H1 (cell line): ENCODE results near the gene FKBP1A. TPM values are rescaled to one million over a fixed set of nuclear protein-coding genes. Genes with fewer than 3 reads are reported as not detected.

Source experiments
- CTCF ChIA-PET: fragments of 300-600 bp; sonication (Branson Sonifier 250); formaldehyde crosslinking; loops from one replicate; lab custom pipeline; 2021; ENCODE audit not compliant: partially characterized antibody; lab: Charles Lee
- POLR2A ChIA-PET: fragments of 300-600 bp; sonication (Branson Sonifier 250); formaldehyde crosslinking; loops from one replicate; lab custom pipeline; 2021; ENCODE audit warnings: inconsistent platforms; ENCODE audit not compliant: partially characterized antibody; lab: Charles Lee
- DNase-seq, 2 experiments: peaks; one replicate each; pipeline versions ENCODE4 v3.0.0 to v3.0.0-alpha.2; 2010 to 2022; ENCODE audit warnings: low spot score in 2 of 2, low read depth in 1 of 2, mixed read lengths in 1 of 2
- FAIRE-seq: peaks from 2 replicates; lab custom pipeline; 2011; peaks lifted over from hg19 to GRCh38; lab: Jason Lieb, UNC
- H2AFZ ChIP-seq: 2 replicates; pipeline ENCODE4 v1.8.1; 2012; ENCODE audit warnings: low read length, inconsistent platforms
- H2AK5ac ChIP-seq: 2 replicates; pipeline ENCODE4 v1.6.1; 2013; ENCODE audit warnings: low read depth, low read length
- H2BK120ac ChIP-seq: replicated peaks from 2 replicates; pipeline ENCODE3; 2013; ENCODE audit warnings: low read depth, low read length, inconsistent platforms
- H2BK12ac ChIP-seq: 2 replicates; pipeline ENCODE4 v1.6.1; 2013; ENCODE audit warnings: low read depth, low read length
- H2BK15ac ChIP-seq: 2 replicates; pipeline ENCODE4 v1.6.1; 2013; ENCODE audit warnings: low read length
- H2BK20ac ChIP-seq: 2 replicates; pipeline ENCODE4 v1.6.1; 2013; ENCODE audit warnings: low read length
- H2BK5ac ChIP-seq: 2 replicates; pipeline ENCODE4 v1.6.1; 2013; ENCODE audit warnings: low read depth, low read length
- H3K14ac ChIP-seq: 2 replicates; pipeline ENCODE4 v1.6.1; 2013; ENCODE audit warnings: inconsistent platforms; ENCODE audit not compliant: insufficient read length
- H3K18ac ChIP-seq: 2 replicates; pipeline ENCODE4 v1.6.1; 2013; ENCODE audit warnings: low read length; ENCODE audit errors: extremely low read depth
- H3K23ac ChIP-seq: 2 replicates; pipeline ENCODE4 v1.6.1; 2013; ENCODE audit warnings: inconsistent platforms; ENCODE audit not compliant: insufficient read length
- H3K23me2 ChIP-seq: 2 replicates; pipeline ENCODE4 v1.6.1; 2013; ENCODE audit warnings: low read depth, low read length
- H3K27ac ChIP-seq: 2 replicates; pipeline ENCODE4 v1.6.1; 2011; ENCODE audit warnings: low read depth, low read length, inconsistent platforms
- H3K27me3 ChIP-seq, 4 experiments: replicated peaks in 1 of 4; 1 replicate in 1 of 4; 2 replicates in 3 of 4; pipeline versions ENCODE4 v1.6.1 to v1.8.1; 2011 to 2013; ENCODE audit warnings: low read length in 3 of 4, mild to moderate bottlenecking in 3 of 4, inconsistent platforms in 2 of 4, mixed read lengths in 2 of 4, moderate library complexity in 1 of 4; ENCODE audit not compliant: control insufficient read depth in 3 of 4, insufficient read depth in 3 of 4; ENCODE audit errors: extremely low read depth in 1 of 4
- H3K36me3 ChIP-seq, 4 experiments: 2 replicates each; pipeline versions ENCODE4 v1.6.1 to v1.8.1; 2011 to 2013; ENCODE audit warnings: mild to moderate bottlenecking in 4 of 4, low read length in 3 of 4, moderate library complexity in 2 of 4, control low read depth in 1 of 4, inconsistent platforms in 1 of 4; ENCODE audit not compliant: insufficient read depth in 4 of 4, control insufficient read depth in 2 of 4
- H3K4ac ChIP-seq: replicated peaks from 2 replicates; pipeline ENCODE3; 2013; ENCODE audit warnings: low read length, low read depth, mixed read lengths, inconsistent platforms; ENCODE audit not compliant: insufficient read length
- H3K4me1 ChIP-seq, 4 experiments: replicated peaks in 1 of 4; 1 replicate in 1 of 4; 2 replicates in 3 of 4; pipeline versions ENCODE4 v1.6.1 to v1.8.1; 2011 to 2013; ENCODE audit warnings: low read length in 3 of 4, inconsistent platforms in 2 of 4, mixed read lengths in 1 of 4; ENCODE audit not compliant: insufficient read depth in 4 of 4, control insufficient read depth in 3 of 4
- H3K4me2 ChIP-seq, 2 experiments: 2 replicates each; pipeline versions ENCODE4 v1.6.1 to v1.8.1; 2011 to 2013; ENCODE audit warnings: low read depth in 2 of 2, low read length in 2 of 2, control low read depth in 1 of 2, inconsistent platforms in 1 of 2, mild to moderate bottlenecking in 1 of 2; ENCODE audit not compliant: insufficient read depth in 1 of 2
- H3K4me3 ChIP-seq, 4 experiments: fragments of 200-600, 300-600 bp in 1 of 4; sonication (generic), shearing (Covaris generic), sonication (Bioruptor Twin) in 1 of 4; 2 replicates each; pipeline versions ENCODE4 v1.5.1 to v1.8.1; 2011 to 2016; ENCODE audit warnings: low read length in 4 of 4, low read depth in 3 of 4, control low read depth in 2 of 4, inconsistent platforms in 2 of 4, mild to moderate bottlenecking in 2 of 4, mixed read lengths in 1 of 4, moderate library complexity in 1 of 4; ENCODE audit not compliant: insufficient read depth in 2 of 4; ENCODE audit errors: extremely low read depth in 1 of 4
- H3K56ac ChIP-seq: replicated peaks from 2 replicates; pipeline ENCODE3; 2013; ENCODE audit warnings: low read depth, mild to moderate bottlenecking, mixed read lengths, low read length, inconsistent platforms; ENCODE audit not compliant: insufficient read length
- H3K79me1 ChIP-seq: 2 replicates; pipeline ENCODE4 v1.6.1; 2013; ENCODE audit warnings: low read depth, low read length, control low read depth
- H3K79me2 ChIP-seq, 2 experiments: 2 replicates each; pipeline versions ENCODE4 v1.6.1 to v1.8.1; 2012 to 2013; ENCODE audit warnings: low read length in 2 of 2, mild to moderate bottlenecking in 2 of 2, inconsistent platforms in 1 of 2; ENCODE audit not compliant: insufficient read depth in 2 of 2, control insufficient read depth in 1 of 2
- H3K9ac ChIP-seq, 4 experiments: replicated peaks in 1 of 4; 1 replicate in 1 of 4; 2 replicates in 3 of 4; pipeline versions ENCODE4 v1.6.1 to v1.8.1; 2011 to 2013; ENCODE audit warnings: low read depth in 3 of 4, low read length in 3 of 4, control low read depth in 2 of 4, mild to moderate bottlenecking in 2 of 4, moderate library complexity in 2 of 4, inconsistent platforms in 1 of 4; ENCODE audit errors: extremely low read depth in 1 of 4
- H3K9me3 ChIP-seq, 2 experiments: 2 replicates each; pipeline versions ENCODE4 v1.6.1 to v1.8.1; 2012 to 2013; ENCODE audit warnings: mild to moderate bottlenecking in 2 of 2, moderate library complexity in 2 of 2, control low read depth in 1 of 2, inconsistent platforms in 1 of 2, low read depth in 1 of 2, low read length in 1 of 2, mixed read lengths in 1 of 2; ENCODE audit not compliant: insufficient read depth in 2 of 2
- H4K20me1 ChIP-seq, 2 experiments: replicated peaks in 1 of 2; 2 replicates each; pipeline versions ENCODE3 to v1.8.1; 2011 to 2013; ENCODE audit warnings: inconsistent platforms in 2 of 2, low read length in 2 of 2, mild to moderate bottlenecking in 1 of 2; ENCODE audit not compliant: insufficient read depth in 2 of 2, control insufficient read depth in 1 of 2
- H4K5ac ChIP-seq: 2 replicates; pipeline ENCODE4 v1.6.1; 2013; ENCODE audit warnings: low read length, low read depth, mixed read lengths, inconsistent platforms; ENCODE audit not compliant: insufficient read length
- H4K8ac ChIP-seq: 2 replicates; pipeline ENCODE4 v1.8.0; 2013; ENCODE audit warnings: mild to moderate bottlenecking, moderate library complexity, low read length, inconsistent platforms; ENCODE audit not compliant: insufficient read depth; ENCODE audit errors: extremely low read depth
- H4K91ac ChIP-seq: replicated peaks from 2 replicates; pipeline ENCODE3; 2013; ENCODE audit warnings: low read length, mixed read lengths, inconsistent platforms; ENCODE audit not compliant: insufficient read length
- CBX8 ChIP-seq: fragments of 300-800, 300-1000 bp; sonication (generic); IDR thresholded peaks from 2 replicates; pipeline ENCODE4 v1.7.1; 2016; ENCODE audit warnings: low read depth, low read length, borderline replicate concordance
- CHD1 ChIP-seq: IDR thresholded peaks from 2 replicates; pipeline ENCODE4 v1.6.1; 2012; ENCODE audit warnings: low read depth, low read length, improper control_type of control experiment
- JUN ChIP-seq: IDR thresholded peaks from 2 replicates; pipeline ENCODE4 v1.6.1; 2011; ENCODE audit warnings: low read depth, mild to moderate bottlenecking, improper control_type of control experiment, low read length
- POLR2AphosphoS5 ChIP-seq: IDR thresholded peaks from 2 replicates; pipeline ENCODE4 v1.6.1; 2011; ENCODE audit warnings: low read depth, low read length
- RAD21 ChIP-seq, 2 experiments: IDR thresholded peaks in 1 of 2; conservative IDR thresholded peaks in 1 of 2; 2 replicates each; pipeline ENCODE4 v1.6.1; 2011; ENCODE audit warnings: low read depth in 2 of 2, low read length in 2 of 2, improper control_type of control experiment in 1 of 2, inconsistent platforms in 1 of 2, mild to moderate bottlenecking in 1 of 2, moderate library complexity in 1 of 2
- RNF2 ChIP-seq: fragments of 200-900, 300-1000 bp; sonication (generic); IDR thresholded peaks from 2 replicates; pipeline ENCODE4 v1.7.1; 2016; ENCODE audit warnings: borderline replicate concordance, low read depth, mild to moderate bottlenecking, antibody characterized with exemption, low read length; ENCODE audit not compliant: poor library complexity, severe bottlenecking; ENCODE audit errors: missing control alignments
- TAF7 ChIP-seq: optimal IDR thresholded peaks from 2 replicates; pipeline ENCODE3; 2011; ENCODE audit warnings: low read depth, mild to moderate bottlenecking, inconsistent platforms, low read length, moderate library complexity, borderline replicate concordance
- ZNF274 ChIP-seq: IDR thresholded peaks from 2 replicates; pipeline ENCODE4 v1.7.0; 2012; ENCODE audit warnings: low read length, borderline replicate concordance; ENCODE audit errors: extremely low read depth
- WGBS, 2 experiments: shearing (Covaris generic) in 1 of 2; methylation state at CpG; one replicate each; pipeline versions ENCODE4 v1.1.6 to v1.1.7; 2013 to 2015; ENCODE audit warnings: low lambda C conversion rate in 2 of 2, mixed read lengths in 2 of 2, inconsistent platforms in 1 of 2, low coverage in 1 of 2, missing lambda C conversion rate in 1 of 2; ENCODE audit not compliant: insufficient replicate concordance in 2 of 2, insufficient coverage in 1 of 2, insufficient read length in 1 of 2; ENCODE audit errors: extremely low coverage in 1 of 2, missing lambda C conversion rate in 1 of 2; 5-methylcytosine and 5-hydroxymethylcytosine counted together
- polyA plus RNA-seq, 7 experiments: library from polyadenylated mRNA; depleted of rRNA in 3 of 7; stranded (reverse) in 5 of 7; unstranded in 2 of 7; fragments of >200 nt in 5 of 7; fragments of 200-250 nt in 2 of 7; gene quantifications; 1 replicate in 5 of 7; 2 replicates in 1 of 7; 4 replicates in 1 of 7; pipeline versions ENCODE4 v1.2.1 to v1.2.3, GENCODE V29; 2011 to 2013; ENCODE audit warnings: missing spikeins in 2 of 7, mixed read lengths in 2 of 7
- total RNA-seq: library from RNA; stranded (reverse); fragmentation: NEBNext Ultra II Directional; extraction: Animal tissue kit (Norgen Biotek cat#: 25700); gene quantifications from 2 replicates; pipeline ENCODE4 v1.2.1, GENCODE V29; 2021
- TF ChIP-seq, protein P1 (sequence below): IDR thresholded peaks from 2 replicates; pipeline ENCODE4 v1.6.1; 2012; ENCODE audit warnings: inconsistent platforms
- TF ChIP-seq, protein P2 (sequence below): IDR thresholded peaks from 2 replicates; pipeline ENCODE4 v1.6.1; 2011; ENCODE audit warnings: low read depth, mild to moderate bottlenecking, low read length; ENCODE audit not compliant: insufficient read depth

FKBP1A gene
- total and polyA plus RNA-seq, 2 of the 8 experiments (the other 6 are each of a cell fraction or from before 2014, with no cell fraction given), result 250 to 685 TPM

GRCh38 chr20:1376408-1377270 is 16.2 kb downstream of the FKBP1A start:
- FAIRE-seq (no peak), DNase-seq (no peak)
- TF ChIP-seq RNF2 (no peak), RAD21 (IDR thresholded peaks at IDR 0.05 in 1 of 2, conservative IDR thresholded peaks at IDR 0.05 in 1 of 2; ENCODE audit: low read depth in 2 of 2, low read length in 2 of 2) (no peak), ZNF274 (no peak), TAF7 (no peak), CBX8 (no peak), CHD1 (no peak), JUN (no peak), POLR2AphosphoS5 (no peak)
- TF ChIP-seq, protein P1, sequence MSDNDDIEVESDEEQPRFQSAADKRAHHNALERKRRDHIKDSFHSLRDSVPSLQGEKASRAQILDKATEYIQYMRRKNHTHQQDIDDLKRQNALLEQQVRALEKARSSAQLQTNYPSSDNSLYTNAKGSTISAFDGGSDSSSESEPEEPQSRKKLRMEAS, result no peak
- TF ChIP-seq, protein P2, sequence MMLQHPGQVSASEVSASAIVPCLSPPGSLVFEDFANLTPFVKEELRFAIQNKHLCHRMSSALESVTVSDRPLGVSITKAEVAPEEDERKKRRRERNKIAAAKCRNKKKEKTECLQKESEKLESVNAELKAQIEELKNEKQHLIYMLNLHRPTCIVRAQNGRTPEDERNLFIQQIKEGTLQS, result no peak

More at GRCh38 chr20:1376408-1377270, 16.2 kb downstream of the FKBP1A start:
- H2AFZ ChIP-seq, result no peak overlapping the region
- no peak overlapping the region for H2BK120ac ChIP-seq
- no peak overlapping the region for H3K18ac ChIP-seq
- no peak overlapping the region for H3K27ac ChIP-seq
- no peak overlapping the region for H2AK5ac ChIP-seq
- ChIA-PET CTCF (interaction anchor here (0.6 to 2.7 kb wide), 6 partner anchors 17 to 63 kb away, joined by 3 to 5 read pairs (median 4); no protein-coding TSS in a partner anchor), POLR2A (interaction anchor here (1.2 to 2.4 kb wide), 5 partner anchors 10 to 88 kb away, joined by 3 to 7 read pairs (median 5); no protein-coding TSS in a partner anchor)
- peaks cover 22% of the 10 kb centered on the region for H3K79me1 ChIP-seq
- no peaks in the 10 kb centered on the region for H3K23me2 ChIP-seq
- H2BK15ac ChIP-seq, result no peak overlapping the region
- H3K56ac ChIP-seq, result no peak overlapping the region
- H3K4ac ChIP-seq, result no peak overlapping the region
- no peak overlapping the region for H2BK20ac ChIP-seq
- H4K20me1 ChIP-seq, result peaks cover 23 to 52% of the 10 kb centered on the region in 2 experiments
- H3K4me2 ChIP-seq, result no peak overlapping the region
- no peak overlapping the region for H4K91ac ChIP-seq
- no peak overlapping the region for H2BK12ac ChIP-seq
- H3K9me3 ChIP-seq, result no peaks in the 10 kb centered on the region
- no peak overlapping the region for H3K23ac ChIP-seq
- WGBS, 2 experiments, result 97% methylated on average over 7 of the region's 7 CpGs; no CpG with 5 or more reads in 1 of the 2 experiments
- H4K5ac ChIP-seq, result no peak overlapping the region
- peaks cover 0 to 17% (median 2%) of the 10 kb centered on the region in 4 experiments; a peak in 4 of 7 replicates for H3K4me1 ChIP-seq
- no peaks in the 10 kb centered on the region for H3K27me3 ChIP-seq
- H4K8ac ChIP-seq, result no peak overlapping the region
- no peak overlapping the region for H3K14ac ChIP-seq
- H3K36me3 ChIP-seq, result peaks cover 6 to 23% (median 16%) of the 10 kb centered on the region in 4 experiments; a peak in 7 of 8 replicates
- H2BK5ac ChIP-seq, result no peak overlapping the region
- no peak overlapping the region for H3K4me3 ChIP-seq
- no peak overlapping the region for H3K9ac ChIP-seq
- H3K79me2 ChIP-seq, result peaks cover 13 to 78% of the 10 kb centered on the region in 2 experiments
